GM21367 (cell line): ENCODE data around the gene BDKRB2.

Experiments
- ATAC-seq: cut with Tn5 transposase; IDR thresholded peaks from one replicate; pipeline ENCODE4 v1.9.1; 2021; ENCODE audit not compliant: unreplicated experiment

Gene BDKRB2

DNA sequence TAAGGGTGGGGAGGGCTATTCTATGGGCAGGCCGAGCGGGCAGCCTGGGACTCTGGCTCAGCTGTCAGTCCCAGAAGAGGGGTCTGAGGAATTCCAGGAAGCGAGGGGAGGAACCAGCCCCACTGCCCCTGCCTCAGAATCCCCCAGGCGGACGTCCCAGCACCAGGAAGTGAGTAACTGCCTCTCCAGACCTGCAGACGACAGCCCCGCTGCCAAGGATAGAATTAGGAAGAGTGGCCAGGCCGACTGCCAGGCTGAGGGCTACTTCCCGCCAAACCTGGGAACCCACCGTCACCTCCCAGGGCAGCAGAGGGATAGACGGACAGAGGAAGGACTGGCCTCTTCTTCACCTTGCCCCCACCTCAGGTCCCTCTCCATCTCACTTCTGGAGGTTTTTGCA, 6.7 kb upstream of the BDKRB2 start:
- ATAC-seq = no peak

DNA sequence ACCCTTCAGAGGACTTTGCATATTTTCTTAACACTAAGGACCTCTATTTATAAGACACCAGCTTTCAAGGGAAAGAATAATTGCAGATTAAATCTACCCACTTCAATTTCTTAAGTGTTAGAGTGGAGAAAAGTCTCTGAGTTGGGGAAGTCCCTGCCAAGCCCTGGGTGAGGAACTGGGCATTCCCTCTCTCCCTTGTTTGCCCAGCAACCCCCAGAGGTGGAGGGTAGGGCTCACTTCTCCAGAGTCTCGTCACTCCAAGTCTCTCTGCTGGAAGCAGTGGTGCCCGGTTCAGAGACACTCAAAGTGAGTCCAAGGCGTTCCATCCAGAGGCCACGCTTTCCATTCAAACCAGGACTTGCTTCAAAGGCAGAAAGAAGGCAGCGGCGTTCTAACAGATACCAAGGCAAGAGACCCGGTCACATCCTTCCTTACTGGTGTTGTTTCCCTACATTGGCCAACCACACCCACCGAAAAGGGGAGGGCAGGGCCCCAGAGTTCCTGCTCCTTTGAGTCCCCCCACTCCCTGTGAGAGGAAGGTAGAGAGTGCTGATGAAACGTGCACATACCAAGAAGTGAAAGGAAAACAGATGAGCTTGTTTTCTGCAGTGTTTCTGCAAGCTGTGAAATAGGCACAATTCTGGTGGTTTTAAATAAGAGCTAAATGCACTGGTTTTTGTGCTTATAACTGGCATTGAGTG, 6.1 kb upstream of the BDKRB2 start:
- no peak for ATAC-seq

DNA sequence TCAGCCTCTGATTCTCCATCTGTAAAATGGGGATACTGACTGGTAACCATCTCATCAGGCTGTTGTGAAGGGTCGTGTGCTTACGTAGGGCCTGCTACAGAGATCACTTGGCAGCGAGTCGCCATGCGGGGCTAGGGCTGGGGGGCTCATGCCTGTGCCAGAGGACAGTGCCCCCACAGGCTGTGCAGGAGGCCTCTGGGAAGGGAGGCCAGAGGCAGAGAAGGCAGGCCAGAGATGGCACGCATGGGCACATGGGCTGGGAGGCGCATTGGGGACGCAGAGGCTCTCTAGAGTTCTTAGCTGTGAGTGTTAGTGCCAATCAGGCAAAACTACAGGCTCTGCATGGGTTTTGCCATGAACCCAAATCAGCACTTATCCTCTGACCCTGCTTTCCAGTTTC, 3.5 kb upstream of the BDKRB2 start:
- ATAC-seq = no peak

DNA sequence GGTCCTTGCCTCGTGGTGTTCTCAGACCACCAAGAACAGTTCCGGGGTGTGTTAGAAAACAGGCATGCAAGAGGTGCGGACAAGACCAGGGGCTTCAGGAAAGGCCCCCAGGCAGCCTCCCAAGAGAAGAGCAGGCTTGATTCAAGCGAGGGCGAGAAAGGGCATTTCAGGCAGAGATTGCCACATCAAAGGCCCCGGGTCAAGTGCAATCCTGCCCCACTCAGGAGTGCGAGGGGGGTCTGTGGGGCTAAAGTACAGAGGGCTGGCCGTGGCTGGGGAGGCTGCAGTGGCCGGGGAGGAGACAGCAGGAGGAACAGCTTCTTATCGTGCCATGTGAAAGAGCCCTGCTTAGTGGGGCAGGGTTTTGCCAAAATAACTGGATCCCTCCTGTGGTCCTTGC, 2.7 kb upstream of the BDKRB2 start:
- no peak for ATAC-seq

DNA sequence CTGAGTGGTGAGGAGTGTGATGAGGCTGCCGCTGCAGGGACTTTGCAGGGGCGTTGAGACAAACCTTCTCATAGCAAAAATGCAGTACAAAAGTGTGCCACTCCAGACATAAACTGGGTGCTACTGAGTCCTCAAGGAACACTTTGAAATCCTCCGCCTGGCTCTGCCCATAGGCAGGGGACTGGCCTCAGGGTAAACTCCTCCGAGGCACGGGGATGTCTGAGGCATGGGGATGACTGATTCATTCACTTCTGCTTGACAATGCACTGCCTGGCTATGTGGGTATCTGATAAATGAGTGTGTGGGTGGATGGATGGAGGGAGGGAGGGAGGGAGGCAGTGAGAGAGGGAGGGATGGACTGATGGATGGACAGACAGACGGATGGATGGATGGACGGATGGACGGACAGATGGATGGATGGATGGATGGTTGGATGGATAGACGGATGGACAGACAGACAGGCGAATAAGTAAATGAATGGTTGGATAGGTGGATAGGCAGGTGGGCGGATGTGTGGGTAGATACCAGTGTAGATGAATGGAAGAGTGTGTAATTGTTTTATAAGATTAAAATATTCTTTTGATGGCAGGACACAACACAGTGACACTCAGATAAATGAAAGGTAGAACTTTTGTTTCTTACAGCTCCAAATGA, 2.1 kb upstream of the BDKRB2 start:
- no peak for ATAC-seq

DNA sequence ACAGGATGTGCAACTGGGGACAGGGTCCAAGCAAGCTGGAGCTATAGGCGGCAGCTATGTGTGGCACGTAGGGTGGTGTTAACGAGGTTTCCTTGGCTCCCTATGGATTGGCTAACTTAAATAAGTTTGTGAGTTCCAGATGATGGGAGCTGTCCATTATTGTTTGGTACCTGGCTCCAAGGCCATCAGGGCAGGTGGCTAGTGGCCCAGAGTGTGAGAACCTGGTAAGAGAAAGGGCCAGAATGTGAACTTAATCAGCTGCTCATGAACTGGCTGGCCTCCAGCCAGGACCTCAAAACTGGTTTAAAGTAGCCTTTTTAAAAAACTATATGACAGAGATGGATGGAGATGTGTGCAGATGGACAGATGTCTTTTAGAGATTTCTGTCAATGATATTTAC, 1.5 kb upstream of the BDKRB2 start:
- ATAC-seq = no peak

DNA sequence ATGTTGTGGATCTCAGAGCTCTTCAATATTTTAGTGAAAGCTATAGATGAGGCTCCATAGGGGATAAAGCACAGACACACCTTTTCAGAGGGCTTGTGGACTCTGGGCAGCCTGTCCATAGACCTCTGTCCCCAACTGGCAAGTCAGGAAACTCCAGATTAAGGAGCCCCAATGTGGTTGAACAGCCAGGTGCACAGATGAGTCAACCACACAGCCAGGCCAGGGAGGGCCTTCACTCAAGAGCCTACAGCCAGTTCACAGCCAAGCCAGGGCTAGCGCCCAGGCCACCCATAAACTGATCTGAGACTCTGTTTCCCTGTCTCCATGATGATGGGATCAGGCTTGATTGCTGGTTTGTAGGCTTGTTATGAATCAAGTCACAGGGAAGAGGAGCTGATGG, 1.0 kb upstream of the BDKRB2 start:
- ATAC-seq = no peak

DNA sequence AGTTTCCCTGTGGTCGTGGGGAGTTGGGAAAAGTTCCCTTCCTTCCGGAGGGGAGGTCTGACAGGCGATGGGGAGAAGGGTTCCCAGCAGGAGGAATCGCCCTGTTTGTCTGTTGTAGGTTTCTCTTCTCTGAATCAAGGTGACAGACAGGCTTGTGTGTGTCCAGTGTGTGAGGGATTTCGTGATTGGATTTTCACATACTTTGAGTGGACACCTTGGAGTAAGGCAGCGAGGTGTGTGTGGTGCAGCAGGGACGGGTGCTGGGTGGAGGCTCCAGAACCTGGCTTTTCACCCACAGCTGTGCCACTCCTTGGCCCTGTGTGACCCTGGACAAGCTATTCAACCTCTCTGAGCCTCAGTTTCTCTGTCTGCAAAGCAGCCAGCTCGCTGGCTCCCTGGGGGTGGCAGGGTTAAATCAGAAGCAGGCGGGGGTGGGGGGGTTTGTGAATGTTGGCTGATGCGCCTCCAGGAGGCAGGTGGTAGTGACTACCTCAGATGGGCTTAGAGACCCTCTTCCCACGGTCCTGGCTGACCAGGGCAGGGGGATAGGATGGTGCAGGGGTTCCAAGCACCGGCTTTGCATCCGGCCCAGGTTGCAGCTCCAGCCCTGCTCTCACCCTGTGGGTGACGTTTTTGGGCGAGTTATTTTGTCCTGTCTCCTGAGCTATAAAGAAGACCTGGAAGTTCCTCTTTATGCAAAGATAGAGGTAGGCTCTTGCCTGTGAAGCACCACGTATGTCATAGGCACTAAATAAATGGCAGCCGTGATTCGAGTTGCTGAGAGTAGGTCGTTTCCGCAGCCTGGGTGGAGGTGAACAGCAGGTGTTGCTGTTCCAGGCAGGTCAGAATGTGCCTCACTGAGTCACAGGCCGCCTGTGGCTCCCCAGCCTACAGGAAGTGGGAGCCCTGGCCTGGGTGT, 679 bp downstream of the BDKRB2 start:
- ATAC-seq = no peak

DNA sequence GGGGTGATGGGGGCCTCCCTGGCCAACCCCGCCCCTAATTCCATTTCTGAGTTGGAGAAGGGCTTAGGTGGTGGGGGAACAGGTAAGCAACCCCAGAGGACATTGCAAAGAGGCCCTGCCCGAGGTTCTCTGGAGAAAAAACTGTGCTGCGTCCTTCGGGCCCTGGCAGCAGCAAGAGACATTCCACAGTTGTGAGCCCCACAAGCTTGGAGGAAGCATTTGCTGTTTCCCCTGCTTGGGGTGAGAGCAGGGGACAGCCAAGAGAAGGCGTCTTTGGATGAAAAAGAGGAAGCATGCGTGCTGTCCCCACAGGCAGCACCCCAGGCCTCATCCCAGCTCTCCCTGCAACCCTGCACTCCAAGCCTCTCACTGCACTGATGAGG, 1.3 kb downstream of the BDKRB2 start:
- no peak for ATAC-seq

DNA sequence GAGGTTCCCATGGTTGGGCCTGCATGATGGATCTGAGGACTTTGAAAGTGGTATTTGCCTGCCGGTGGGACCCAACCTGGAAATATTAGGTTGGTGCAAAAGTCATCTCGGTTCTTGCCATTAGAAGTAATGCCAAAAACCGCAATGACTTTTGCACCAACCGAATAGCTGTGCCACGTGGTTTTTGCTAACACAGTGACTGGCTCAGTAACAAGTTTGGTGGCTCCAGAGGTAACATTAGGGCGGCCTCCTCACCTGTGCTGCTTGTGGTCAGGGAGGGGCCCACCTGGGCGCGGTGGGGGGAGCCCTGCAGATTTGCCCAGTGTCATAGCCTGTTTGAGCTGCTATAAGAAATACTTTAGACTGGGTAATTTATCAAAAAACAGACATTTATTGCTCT, 1.8 kb downstream of the BDKRB2 start:
- ATAC-seq = no peak

DNA sequence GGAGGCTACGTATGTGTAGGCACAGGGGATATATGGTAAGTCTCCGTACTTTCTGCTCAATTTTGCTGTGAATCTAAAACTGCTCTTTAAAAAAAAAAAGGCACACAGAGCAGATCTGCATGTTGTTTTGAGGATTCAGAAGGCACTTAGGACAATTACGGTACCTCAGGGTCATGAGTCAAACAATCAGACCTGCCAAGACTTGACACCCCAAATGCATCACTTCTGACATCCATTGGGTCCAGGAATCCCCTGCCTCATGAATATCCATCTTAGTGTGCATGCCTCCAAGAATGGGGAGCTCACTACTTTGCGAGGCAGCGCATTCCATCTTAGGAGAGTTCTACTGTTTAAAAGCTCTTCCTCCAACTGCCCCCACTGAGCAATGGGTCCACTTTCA, 3.0 kb downstream of the BDKRB2 start:
- ATAC-seq = no peak

DNA sequence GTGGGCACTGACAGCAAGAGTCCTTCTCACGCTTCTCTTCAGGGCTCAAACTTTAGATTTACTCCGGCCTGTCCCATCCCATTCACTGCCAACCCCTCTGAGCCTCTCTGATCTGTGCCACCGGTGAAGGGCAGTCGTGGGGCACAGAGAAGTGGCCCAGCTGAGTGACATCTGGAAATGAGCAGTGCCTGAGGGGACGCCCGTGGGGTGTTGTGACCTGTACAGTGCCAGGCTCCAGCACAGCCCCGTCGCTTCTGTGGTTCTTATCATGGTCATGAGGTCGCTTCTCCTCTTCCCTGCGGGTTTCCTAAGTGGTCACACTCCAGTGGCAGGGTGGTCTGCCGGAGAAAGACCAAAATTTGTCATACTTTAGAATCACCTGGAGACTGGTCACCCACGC, 4.1 kb downstream of the BDKRB2 start:
- no peak for ATAC-seq

DNA sequence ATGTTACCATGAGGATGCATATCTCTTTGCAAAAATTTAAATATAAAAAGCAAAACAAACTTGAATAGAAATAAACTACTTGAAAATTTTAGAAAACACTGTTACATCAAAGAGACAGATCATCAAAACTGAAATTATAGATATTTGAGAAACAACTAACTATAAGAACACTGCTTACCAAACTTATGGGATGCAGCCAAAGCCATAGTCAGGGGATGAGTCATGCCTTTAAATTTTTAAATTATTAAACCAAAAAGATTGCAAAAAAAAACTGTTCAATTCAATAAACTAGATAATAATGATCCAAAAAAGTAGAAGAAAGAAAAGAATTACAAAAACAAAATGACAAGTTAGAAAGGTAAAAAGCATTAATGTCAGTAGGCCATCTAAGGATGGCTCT, 7.5 kb downstream of the BDKRB2 start:
- no peak for ATAC-seq

DNA sequence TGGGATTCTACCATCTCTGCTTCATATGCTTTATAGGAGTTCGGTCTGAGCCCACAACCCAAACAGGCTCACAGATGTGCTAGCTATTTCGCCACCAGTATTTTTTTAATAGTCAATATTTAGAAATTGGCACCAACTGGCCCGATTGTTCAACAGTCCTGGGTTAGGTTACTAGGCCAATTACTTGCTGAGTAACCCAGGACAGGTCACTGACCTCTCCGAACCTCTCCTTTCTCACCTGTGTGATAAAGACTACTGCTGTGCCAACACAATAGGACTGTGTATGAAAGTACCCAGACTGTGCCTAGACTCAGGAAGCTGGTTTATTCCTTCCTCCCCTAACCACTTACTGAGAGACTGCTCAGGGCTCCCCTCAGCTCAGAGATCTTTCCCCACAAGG, 8.3 kb downstream of the BDKRB2 start:
- ATAC-seq = no peak

DNA sequence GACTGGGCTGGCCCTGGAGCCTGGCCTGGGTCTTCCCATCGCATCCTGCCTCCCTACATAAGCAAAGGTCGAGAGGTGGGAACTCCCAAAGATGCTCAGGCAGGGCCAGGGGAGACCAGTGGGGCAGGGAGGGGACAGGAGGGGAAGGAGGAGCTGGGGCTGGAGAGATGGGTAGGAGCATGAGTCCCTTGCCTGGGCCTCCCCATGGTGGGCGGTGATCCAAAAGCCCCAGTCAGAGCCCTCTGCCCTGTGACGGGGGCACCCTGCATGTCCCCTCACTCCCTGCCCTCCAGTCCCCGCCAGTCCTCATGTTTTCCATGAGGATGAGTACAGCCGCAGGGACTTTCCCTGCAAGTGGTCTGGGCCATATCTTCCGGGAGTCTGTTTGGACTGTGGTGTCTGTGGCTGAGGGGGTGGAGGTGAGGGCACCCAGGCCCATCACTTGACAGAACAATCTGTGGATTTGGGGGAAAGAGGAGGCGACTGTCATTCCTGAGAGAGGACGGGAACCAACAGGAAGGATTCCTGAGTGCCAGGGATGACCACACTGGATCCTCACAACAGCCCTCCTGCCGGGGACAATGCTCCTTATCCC, 9.3 kb downstream of the BDKRB2 start:
- no peak for ATAC-seq

DNA sequence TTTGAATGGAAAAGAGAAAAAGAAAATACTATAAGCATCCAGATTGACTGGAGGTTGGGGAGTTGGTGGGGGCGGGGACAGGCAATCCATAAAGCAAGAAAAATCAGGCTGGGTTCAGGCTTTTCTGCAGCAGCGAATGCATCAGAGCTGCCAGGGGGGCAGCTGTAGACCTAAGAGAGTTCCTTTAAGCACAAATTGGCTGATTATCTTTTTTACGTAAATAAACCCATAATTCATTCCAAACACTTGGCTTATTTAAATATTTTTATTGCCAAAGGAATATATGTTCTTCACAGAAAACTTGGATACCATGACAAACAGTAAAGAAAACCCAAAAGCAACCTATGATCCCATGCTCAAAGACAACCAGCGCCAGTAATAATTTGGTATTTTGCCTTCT, 10.2 kb downstream of the BDKRB2 start:
- no peak for ATAC-seq

DNA sequence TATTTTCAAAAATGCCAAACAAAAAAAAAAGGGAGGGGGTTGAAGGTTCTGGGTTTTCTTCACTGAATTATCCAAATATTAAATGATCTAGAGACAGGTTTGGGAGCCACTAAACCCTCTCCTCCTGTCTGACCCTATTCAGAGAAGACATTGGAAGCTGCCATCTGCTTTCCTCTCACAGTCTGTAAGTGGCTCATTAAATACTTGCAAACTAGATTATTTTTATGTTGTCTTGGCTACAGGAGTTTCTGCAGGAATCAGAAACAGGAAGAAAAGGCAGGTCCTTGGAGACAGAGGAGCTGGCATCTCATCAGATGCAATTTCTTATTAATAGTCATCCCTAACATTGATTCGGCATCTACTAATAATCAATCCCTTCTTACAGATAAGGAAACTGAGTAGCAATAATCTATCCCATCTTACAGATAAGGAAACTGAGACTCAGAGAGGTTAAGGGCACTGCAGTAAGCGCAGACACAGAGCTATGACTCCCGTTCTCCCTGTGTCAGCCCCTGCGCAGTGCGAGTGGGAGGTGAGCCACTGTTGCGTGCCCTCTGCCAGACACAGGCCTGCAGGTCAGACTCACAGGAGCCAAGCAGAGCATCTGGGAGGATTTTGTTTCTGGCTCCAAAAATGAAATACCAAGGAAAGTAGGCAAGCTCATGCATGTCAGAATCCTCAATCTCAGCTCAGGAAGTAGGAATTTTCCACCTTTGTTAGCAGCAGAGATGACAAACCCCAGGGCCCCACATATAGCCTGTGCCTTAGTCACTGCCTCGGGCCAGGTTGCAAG, 11.0 kb downstream of the BDKRB2 start:
- ATAC-seq = no peak

DNA sequence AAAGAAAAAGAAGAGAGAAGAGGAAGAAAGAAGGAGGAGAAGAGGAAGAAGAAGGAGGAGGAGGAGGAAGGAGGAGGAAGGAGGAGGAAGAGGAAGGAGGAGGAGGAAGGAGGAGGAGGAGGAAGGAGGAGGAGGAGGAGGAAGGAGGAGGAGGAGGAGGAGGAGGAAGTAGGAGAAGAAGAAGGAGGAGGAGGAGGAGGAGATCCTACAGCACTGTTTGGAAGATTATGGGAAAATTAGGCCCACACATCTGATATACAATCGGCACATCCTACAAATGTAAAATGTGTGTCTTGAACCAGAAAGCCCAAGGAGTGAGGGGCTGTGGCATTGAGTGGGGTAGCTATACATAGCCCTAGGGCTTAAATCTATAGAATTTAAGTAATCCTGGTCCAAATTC, 12.0 kb downstream of the BDKRB2 start:
- no peak for ATAC-seq

DNA sequence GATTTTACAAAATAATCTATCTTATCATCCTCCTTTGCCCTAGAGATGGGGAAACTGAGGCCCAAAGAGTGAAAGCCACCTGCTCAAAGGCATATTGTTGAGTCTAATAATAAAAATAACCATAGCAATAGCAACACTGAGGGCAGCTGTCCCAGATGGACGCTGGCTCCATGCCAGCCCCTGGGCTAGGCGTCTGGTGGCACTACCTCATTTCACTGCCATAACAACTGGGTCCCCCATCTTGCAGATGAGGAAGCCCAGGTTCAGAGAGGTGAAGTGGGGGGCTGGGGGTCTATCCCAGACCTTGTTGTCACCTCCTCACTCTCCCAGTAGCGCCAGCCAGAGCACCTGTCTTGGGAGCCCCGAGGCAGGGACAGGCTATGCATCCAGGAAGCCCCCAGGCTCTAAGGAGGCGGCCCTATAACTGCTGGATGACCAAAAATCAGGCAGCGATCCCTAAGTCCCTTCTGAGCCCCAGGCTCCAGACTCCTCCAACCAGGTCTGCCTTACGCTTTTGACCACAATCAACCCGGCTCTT, 12.8 kb downstream of the BDKRB2 start:
- ATAC-seq = no peak

DNA sequence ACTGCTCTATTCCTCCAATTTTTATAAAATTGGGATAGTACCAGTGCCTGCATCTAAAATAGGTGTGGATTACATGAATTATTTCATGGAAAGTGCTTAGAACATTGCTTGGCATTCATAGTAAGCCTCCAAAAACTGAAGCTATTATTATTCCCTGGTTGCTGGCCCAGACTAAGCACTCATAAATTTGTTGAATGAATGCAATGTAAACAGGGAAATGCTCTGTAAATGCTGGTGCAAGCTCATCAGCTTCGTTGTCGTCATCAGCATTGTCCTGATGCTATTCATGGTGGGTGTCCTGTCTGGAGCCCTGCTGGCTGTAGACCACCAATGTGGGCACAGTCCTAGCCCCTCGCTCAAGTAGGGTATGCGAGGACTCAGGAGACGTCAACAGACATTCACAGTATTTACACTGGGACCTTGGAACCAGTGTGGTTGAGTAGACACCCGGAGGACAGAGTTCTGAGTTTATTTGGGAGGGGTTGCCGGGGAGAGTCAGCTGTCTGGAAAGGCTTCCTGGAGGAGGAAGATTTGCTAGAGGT, 16.5 kb downstream of the BDKRB2 start:
- no peak for ATAC-seq
